Mammary epithelial cell (primary cell): ENCODE data around the gene CDH13.

Source experiments
- EZH2 ChIP-seq: IDR thresholded peaks from 2 replicates; pipeline ENCODE4 v1.6.1; 2012; ENCODE audit warnings: low read length, inconsistent platforms, borderline replicate concordance
- TF ChIP-seq, protein P1 (sequence below), 2 donors: IDR thresholded peaks in 1 of 2; conservative IDR thresholded peaks in 1 of 2; 2 replicates each; pipeline ENCODE4 v1.5.1; 2011 to 2012; ENCODE audit warnings: inconsistent platforms in 2 of 2, low read length in 2 of 2, mild to moderate bottlenecking in 2 of 2, control low read depth in 1 of 2, low read depth in 1 of 2; ENCODE audit not compliant: insufficient read depth in 1 of 2; ENCODE audit errors: extremely low read depth in 1 of 2

DNA sequence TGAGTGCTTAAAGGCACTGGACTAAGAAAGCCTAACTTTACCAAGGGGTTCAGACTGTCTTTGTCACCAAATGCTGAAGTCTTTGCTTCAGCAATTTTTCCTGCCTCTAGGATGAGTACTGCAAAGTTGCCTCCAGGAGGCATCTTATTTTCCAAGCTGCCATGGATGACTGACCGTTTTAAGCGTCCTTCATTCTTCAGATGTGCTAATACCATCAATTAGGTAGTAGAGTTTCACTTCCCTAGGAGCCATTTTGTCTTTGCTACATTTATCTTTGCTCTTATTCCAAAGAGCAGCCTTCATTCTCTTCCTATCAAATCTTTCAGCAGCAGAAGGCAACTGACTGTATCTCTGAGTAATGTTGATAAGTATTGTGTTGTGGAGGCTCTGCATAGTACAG is 440.1 kb downstream of the CDH13 start:
- TF ChIP-seq, protein P1, sequence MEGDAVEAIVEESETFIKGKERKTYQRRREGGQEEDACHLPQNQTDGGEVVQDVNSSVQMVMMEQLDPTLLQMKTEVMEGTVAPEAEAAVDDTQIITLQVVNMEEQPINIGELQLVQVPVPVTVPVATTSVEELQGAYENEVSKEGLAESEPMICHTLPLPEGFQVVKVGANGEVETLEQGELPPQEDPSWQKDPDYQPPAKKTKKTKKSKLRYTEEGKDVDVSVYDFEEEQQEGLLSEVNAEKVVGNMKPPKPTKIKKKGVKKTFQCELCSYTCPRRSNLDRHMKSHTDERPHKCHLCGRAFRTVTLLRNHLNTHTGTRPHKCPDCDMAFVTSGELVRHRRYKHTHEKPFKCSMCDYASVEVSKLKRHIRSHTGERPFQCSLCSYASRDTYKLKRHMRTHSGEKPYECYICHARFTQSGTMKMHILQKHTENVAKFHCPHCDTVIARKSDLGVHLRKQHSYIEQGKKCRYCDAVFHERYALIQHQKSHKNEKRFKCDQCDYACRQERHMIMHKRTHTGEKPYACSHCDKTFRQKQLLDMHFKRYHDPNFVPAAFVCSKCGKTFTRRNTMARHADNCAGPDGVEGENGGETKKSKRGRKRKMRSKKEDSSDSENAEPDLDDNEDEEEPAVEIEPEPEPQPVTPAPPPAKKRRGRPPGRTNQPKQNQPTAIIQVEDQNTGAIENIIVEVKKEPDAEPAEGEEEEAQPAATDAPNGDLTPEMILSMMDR (conservative IDR thresholded peaks at IDR 0.05 in 1 of 2, IDR thresholded peaks at IDR 0.05 in 1 of 2; ENCODE audit: extremely low read depth in 1 of 2, insufficient read depth in 1 of 2, low read depth in 1 of 2, low read length in 2 of 2), result no peak
- no peak for TF ChIP-seq EZH2
